TTC549 (cell line): ENCODE measurements around the gene NUMA1.

Experiments
- FAIRE-seq: peaks from 2 replicates; lab custom pipeline; 2012; peaks lifted over from hg19 to GRCh38; lab: Jason Lieb, UNC

The NUMA1 gene

DNA sequence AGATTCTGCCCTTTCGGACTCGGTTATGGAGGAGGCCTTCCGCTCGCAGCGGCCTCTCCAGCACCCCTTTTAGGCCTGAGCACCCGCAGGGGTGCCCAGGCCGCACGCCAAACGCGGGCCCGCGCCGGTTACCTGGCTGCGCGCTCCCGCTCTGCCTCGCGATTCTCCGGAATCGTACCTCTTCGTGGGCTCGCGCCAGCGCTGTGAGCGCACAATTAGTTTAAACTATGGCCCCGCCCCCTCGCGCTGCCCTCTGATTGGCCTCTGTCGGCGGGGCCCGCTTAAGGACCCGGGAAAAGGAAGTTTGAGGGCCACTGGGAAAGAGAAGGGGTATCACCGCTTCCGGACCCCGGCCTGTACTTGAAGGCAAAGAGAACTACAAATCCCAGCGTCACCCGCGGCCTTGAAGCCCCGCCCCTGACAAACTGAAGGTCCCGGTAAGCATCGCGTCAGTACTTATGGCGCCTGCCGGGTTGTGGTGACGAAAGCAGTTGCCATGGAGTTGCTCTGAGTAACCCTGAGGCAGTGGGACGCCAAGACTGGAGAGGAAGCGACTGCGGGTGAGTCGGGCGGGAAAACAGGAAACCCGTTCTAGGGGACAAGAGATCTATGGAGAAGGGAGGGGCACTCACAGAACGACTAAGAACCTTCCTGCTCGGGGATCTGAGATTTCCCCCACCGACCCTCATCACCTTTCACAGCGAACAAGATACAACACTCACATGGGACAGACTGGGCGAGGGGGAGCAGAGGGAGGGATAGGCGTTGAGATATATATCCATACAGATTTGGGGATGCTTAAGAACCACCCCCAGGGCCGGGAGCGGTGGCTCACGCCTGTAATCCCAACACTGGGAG is at the start of gene NUMA1, which contains the start of gene LRRC51:
Gene NUMA1, minus strand, starts transcription at position 217 of the 858 bp plus-strand sequence. CDS start 44,599 bp downstream, outside the sequence.
Gene LRRC51, plus strand, starts transcription at position 525 of the 858 bp plus-strand sequence. CDS start 8,234 bp downstream, outside the sequence.
- FAIRE-seq, result peak; percentile 97

DNA sequence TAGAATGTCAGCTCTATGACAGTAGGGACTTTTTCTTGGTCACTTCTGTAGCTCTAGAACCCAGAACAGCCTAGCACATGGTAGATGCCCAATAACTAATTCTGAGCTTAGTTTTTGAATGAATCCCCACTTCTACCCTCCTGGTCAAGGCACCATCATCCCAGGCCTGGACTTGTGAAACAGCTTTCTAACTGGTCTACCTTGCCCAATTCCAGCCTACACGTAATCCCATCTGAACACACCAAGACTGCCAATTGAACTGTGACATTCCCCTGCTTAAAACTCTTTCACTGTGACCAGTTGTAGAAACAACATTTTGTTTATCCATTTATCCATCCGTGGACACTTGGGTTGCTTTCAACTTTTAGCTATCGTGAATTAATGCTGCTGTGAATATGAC is 49.0 kb upstream of the NUMA1 start:
- FAIRE-seq, result no peak

- FAIRE-seq, result no peak
Observed at GRCh38 chr11:72127923-72128322, 47.6 kb upstream of the NUMA1 start.

DNA sequence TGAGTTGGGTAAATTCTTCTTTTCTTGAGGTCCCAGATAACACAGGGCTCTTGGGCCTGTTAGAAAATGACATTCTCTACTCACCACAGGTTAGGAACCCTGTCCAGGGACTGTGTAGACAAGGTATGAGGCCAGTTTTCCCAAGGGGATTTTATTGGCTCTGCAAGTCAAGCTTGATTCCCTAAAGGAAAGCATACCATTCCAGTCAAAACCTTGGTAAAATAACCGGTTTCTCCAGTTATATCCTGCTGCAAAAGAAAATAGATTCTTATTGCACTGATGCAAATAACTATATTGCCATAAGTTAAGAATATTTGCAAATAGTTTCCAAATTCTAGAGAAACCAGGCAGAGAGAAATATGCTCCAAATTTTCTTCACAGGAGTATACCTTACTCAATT is 45.6 kb upstream of the NUMA1 start:
- FAIRE-seq, result no peak

DNA sequence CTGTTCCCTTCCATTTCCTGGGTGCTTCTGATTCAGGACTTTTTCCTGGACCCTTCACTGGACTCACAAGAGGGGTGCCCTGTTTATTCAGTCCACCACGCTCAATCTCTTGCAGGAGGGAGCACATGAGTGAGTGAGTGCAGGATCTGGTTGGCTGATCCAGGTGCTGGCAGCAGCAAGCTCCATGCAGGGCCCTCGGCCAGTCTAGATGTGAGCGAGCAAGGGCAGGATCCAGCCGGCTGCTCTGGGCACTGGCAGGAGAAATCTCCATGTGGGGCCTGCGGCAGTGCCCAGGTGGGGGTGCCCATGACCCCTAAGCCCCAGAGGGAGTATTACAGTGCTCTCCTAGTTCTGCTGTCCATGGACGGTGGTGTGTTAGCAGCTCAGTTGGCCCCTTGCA is 43.7 kb upstream of the NUMA1 start:
- no peak for FAIRE-seq

DNA sequence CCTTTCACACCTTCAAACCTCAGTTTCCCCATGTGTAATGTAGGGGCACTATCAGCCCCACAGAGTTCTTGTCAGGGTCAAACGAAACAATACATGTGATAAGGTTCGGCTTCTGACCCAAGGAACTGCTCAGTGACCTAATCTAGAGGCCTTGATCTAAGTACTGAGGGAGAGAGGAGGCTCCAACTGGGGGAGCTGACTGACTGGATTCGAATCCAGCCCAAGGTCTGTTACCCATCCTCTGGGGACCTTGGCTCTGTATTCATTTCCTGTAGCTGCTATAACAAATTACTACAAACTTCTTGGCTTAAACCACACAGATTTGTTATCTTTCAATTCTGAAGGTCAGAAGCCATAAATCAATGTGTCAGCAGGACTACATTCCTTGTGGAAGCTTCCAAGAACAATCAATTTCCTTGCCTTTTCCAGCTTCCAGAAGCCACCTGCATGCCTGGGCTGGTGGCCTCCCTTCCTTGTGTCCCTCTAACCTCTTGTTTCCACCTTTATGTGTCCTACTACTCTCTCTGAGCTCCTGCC is 42.8 kb upstream of the NUMA1 start:
- no peak for FAIRE-seq

- no peak for FAIRE-seq
Observed at GRCh38 chr11:72122607-72123006, 42.3 kb upstream of the NUMA1 start.

GRCh38 chr11:72120930-72121329 is 40.6 kb upstream of the NUMA1 start:
- no peak for FAIRE-seq

DNA sequence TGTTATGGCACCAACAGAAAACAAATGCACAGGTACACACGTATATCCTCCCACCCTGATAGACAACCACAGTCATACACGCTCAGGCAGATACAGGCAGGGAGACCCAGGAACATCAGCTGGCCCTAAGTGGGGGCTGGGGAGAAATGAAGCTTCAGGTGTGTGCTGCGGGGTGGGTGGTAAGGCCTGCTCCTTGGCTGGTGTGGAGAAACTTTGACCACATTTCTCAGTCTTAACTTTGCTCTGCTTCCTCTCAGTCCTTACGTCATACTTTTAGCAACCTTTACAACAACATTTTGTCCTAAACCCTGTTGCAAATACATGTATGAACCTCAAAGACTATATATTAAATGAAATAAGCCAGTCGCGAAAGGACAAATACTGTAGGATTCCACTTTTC is 38.9 kb upstream of the NUMA1 start:
- FAIRE-seq, result no peak

DNA sequence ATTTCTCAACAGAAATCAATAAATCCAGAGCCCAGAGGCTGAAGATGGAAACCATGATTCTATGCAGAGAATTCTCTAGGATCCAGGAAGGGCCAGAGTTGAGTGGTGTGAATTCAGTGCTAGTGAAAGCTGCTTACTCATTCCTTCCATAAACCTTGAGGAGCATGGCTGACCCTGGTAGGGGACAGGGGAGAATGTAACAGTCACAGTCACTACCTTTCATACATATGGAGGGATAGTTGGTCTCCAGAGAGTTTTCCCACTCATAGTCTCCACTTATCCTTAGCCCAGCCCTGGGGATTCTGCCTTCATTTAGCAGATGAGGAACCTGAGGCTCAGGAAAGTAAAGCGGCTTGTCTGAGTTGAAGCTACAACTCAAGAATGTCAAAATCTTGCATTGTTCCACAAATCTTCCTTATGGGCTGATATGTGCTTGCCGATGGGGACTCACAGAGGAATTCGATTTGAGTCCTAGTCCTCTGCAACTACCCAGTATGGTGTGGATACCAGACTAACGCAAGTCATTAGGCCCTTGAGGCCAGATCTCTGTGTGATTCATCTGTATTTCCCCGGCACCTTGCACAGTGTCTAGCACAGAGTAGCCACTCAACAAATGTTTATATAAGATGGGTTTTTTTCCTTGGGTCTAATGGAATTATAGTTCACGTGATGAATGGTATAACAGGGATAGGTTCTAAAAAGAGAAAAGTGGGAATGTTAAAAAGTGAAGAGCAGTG is 35.8 kb upstream of the NUMA1 start:
- FAIRE-seq, result no peak

DNA sequence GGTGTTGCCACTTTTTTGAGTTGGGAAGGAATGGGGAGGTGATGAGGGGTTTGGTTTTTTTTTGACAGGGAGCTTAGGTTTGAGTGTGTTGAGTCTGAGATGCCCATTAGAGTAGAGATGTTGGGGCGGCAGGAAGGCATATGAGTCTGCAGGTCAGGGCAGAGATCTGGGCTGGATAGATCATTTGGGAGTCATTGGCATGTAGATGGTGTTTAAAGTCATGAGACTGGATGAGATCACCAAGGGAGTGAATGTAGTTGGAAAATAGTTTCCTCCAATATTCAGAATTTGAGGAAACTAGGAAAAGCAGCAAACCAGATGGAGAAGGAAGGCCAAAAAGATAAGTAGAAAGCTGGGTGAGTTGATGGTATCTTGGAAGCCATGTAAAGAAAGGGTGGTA is 34.2 kb upstream of the NUMA1 start:
- FAIRE-seq, result no peak

DNA sequence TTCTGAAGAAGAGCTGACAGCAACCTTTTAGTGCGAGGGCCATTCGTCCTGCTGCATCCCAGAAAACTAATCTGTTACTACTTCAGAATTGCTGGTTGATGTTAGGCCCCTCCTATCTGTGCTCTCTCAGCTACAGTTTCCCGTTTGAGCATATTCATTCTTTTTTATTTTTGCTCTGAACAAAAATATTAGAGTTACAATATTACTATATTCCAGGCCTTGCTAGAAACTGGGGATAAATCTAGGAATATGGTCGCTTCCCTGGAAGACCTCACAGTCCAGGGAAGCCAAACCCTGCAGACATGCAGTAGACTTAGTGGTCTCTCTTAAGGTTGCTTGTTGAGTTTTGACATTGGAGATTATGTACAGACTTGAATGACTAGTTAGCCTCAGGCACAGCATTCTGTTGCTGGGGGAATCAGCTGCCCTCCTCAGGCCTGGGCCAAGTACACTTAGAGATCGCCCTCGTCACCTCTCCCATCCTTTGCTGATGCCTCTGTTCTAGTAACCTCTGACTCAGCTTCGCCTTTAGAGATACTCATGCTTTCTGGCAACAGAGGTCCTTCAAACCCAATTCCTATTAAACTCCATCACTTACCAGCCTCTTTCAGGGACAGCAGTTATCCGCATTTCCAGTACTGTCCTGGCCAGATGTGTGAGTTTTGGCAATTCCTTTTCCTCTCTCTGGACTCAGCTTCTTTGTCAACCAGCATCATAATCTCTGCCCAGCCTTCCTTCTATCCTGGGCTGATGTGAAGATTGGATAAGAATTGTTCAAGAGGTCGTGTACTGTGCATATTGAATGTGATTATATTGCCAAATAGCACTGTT is 32.9 kb upstream of the NUMA1 start:
- no peak for FAIRE-seq

GRCh38 chr11:72112143-72112977 is 32.0 kb upstream of the NUMA1 start, which contains the start of gene ANAPC15:
Gene ANAPC15, minus strand, starts transcription at chr11:72112695. Its CDS starts 1,419 bp downstream, at chr11:72111276.
- FAIRE-seq, result peak; percentile 96

- no peak for FAIRE-seq
Observed at GRCh38 chr11:72111300-72112142, 31.2 kb upstream of the NUMA1 start.

DNA sequence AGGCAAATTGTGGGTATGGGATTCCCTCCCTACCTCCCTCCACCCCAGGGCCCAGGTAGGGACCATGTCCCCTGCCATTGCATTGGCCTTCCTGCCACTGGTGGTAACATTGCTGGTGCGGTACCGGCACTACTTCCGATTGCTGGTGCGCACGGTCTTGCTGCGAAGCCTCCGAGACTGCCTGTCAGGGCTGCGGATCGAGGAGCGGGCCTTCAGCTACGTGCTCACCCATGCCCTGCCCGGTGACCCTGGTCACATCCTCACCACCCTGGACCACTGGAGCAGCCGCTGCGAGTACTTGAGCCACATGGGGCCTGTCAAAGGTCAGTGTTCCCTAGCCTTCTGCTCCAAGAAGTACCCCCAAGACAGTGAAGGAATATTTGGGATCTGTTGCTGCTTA is 25.5 kb upstream of the NUMA1 start, which contains the start of gene TOMT:
Gene TOMT, plus strand, starts transcription at position 37 of the 400 bp plus-strand sequence. Its CDS starts 28 bp downstream, at position 65.
- no peak for FAIRE-seq

DNA sequence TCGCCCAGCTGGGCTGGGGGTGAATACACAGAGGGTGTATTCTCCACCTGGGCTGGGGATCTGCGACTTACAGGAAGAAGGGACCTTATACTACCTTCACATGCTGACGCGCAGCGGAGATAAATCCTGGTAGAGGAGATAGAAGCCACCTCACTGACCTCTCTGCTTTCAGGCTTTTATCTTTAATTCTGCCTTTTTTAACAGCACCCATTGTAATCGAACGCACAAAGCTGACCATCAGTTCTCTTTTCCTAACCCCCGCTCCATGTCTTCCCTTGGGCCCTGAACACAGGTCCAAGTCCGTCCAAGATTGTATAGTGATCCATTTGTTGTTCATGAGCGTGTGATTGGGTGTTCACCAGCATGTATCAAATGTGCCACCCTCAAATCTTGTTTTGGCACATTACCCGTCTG is 23.4 kb upstream of the NUMA1 start:
- no peak for FAIRE-seq

DNA sequence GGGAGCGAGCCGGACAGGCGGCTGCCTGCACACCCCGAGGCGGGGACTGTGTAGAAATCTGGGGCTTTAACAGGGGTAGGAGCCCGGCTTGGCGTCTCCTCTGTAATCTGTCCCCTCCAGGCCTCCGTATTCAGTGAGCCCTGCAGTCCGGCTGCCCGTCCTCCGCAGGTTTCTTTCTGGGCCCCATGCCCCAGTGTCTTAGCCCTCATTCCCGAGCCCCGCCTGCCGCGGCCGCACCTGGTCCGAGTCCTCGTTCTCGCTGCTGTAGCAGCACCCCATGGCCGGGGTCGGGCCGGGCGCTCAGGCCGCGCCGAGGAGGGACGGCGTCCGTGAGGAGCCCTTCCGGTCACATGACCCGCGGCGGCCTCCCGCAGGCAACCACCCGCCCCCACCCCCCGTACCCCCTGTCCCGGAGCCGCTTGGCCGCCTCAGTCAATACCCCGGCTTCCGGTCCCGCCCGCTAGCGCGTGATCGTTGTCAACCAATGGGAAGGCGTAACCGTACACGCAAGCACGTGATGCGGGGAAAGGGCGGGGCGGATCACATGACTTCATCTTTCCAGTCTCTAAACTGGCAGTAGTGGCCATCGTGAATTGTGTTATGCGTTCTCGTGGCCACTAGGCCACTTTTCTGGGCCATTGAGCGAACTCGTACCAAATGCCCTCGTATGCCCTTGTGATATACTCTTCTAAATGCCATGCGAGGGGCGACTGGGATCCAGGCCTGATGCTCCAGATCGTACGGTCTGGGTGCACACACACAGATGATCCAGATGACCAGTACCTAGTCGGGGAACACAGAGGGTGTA is 22.8 kb upstream of the NUMA1 start, which contains the start of gene LAMTOR1:
Gene LAMTOR1, minus strand, starts transcription at position 352 of the 808 bp plus-strand sequence. Its CDS starts 73 bp downstream, at position 279.
- peak; percentile 36 for FAIRE-seq

DNA sequence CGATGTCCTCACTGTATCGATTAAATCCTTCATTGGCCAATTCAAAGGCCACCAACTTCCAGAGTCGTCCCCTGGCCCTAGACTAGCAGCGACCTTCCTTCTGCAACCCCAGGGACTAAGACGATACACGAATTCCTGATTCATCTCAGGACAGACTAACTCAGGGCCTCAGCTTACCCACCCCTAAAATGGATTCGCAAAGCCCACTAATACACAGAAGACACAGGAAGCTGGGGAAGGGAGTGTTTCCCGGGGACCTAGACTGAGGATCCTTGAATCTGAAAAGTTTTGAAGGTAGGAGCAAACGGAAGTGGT is 22.2 kb upstream of the NUMA1 start:
- FAIRE-seq, result no peak

DNA sequence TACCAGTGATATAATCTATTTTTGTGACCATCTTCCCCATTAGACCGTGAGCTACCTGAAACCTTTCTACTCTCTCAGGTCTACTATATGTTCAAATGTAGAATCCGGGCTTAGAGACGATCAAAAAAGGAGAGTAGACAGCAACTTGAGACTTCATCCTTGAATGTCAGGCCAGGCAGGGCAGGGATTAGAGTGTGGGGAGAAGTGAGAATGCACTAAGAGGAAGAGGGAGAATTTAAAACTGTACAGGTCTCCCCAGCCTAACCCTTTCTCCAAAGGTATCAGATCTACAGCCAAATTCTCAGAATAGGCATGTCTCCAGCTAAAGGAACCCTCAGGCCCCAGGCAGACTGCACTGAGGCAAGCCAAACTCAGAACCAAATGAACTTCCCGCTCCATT is 21.8 kb upstream of the NUMA1 start:
- no peak for FAIRE-seq
